Type B pancreatic cell (in vitro differentiated cells): Measurements from ENCODE around the gene AQP10. TPM values are rescaled to one million over a fixed set of nuclear protein-coding genes. Genes with fewer than 3 reads are reported as not detected.
A peak's percentile ranks its signal among the peaks of the same experiment; 100 is the strongest.

Experiments used
- DNase-seq: peaks from one replicate; pipeline ENCODE4 v3.0.0; 2021; ENCODE audit warnings: mixed read lengths; ENCODE audit not compliant: unreplicated experiment; ENCODE audit errors: extremely low spot score
- H3K27ac Mint-ChIP-seq: 2 replicates; pipeline ENCODE4 v1.8.0; 2021; ENCODE audit warnings: mild to moderate bottlenecking, mixed read lengths
- H3K27me3 Mint-ChIP-seq: 2 replicates; pipeline ENCODE4 v1.8.0; 2021; ENCODE audit warnings: mixed read lengths
- H3K36me3 Mint-ChIP-seq: 2 replicates; pipeline ENCODE4 v1.8.0; 2021; ENCODE audit warnings: mixed read lengths
- H3K4me1 Mint-ChIP-seq: one replicate; pipeline ENCODE4 v1.8.0; 2021; ENCODE audit warnings: mixed read lengths; ENCODE audit not compliant: unreplicated experiment
- H3K4me3 Mint-ChIP-seq: 2 replicates; pipeline ENCODE4 v1.8.0; 2021; ENCODE audit warnings: mild to moderate bottlenecking, mixed read lengths
- H3K9me3 Mint-ChIP-seq: 2 replicates; pipeline ENCODE4 v1.8.0; 2021; ENCODE audit warnings: mixed read lengths
- CTCF ChIP-seq: fragments of 200-600 bp; sonication (generic); conservative IDR thresholded peaks from 2 replicates; pipeline ENCODE4 v1.5.0; 2021; ENCODE audit warnings: antibody characterized with exemption, mild to moderate bottlenecking
- total RNA-seq: library from RNA; stranded (reverse); gene quantifications from 2 replicates; pipeline ENCODE4 v1.2.1, GENCODE V29; 2021; ENCODE audit warnings: low replicate concordance

AQP10 gene
- total RNA-seq, 1 donor from 2014 or later = 0.27 TPM

GRCh38 chr1:154344977-154345837 lies 24.3 kb downstream of the AQP10 start:
- H3K9me3 Mint-ChIP-seq = no peaks in the 10 kb centered on the region
- H3K4me1 Mint-ChIP-seq = no peaks in the 10 kb centered on the region
- peak; percentile 78 for TF ChIP-seq CTCF
- no peak for DNase-seq
- H3K27me3 Mint-ChIP-seq = no peaks in the 10 kb centered on the region
- H3K4me3 Mint-ChIP-seq = no peak overlapping the region
- H3K27ac Mint-ChIP-seq = no peak overlapping the region
- peaks cover 12% of the 10 kb centered on the region for H3K36me3 Mint-ChIP-seq

GRCh38 chr1:154346276-154346917 lies 25.5 kb downstream of the AQP10 start:
- H3K9me3 Mint-ChIP-seq = no peaks in the 10 kb centered on the region
- no peak overlapping the region for H3K4me3 Mint-ChIP-seq
- H3K4me1 Mint-ChIP-seq = peaks cover 4% of the 10 kb centered on the region
- no peak for TF ChIP-seq CTCF
- DNase-seq = no peak
- no peak overlapping the region for H3K27ac Mint-ChIP-seq
- H3K36me3 Mint-ChIP-seq = peaks cover 12% of the 10 kb centered on the region
- no peaks in the 10 kb centered on the region for H3K27me3 Mint-ChIP-seq

- no peaks in the 10 kb centered on the region for H3K9me3 Mint-ChIP-seq
- H3K4me3 Mint-ChIP-seq = no peak overlapping the region
- H3K36me3 Mint-ChIP-seq = peaks cover 12% of the 10 kb centered on the region
- peak overlapping the region; percentile 34 for H3K27ac Mint-ChIP-seq
- DNase-seq = no peak
- TF ChIP-seq CTCF = no peak
- H3K4me1 Mint-ChIP-seq = peaks cover 14% of the 10 kb centered on the region
- H3K27me3 Mint-ChIP-seq = peaks cover 5% of the 10 kb centered on the region
These were observed 27.1 kb downstream of the AQP10 start for GRCh38 chr1:154347961-154348360.

GRCh38 chr1:154348429-154349076 lies 27.7 kb downstream of the AQP10 start:
- Mint-ChIP-seq H3K4me1 (peaks cover 20% of the 10 kb centered on the region), H3K9me3 (no peaks in the 10 kb centered on the region), H3K36me3 (peaks cover 6% of the 10 kb centered on the region), H3K27me3 (peaks cover 8% of the 10 kb centered on the region), H3K4me3 (no peak overlapping the region), H3K27ac (peak overlapping the region; percentile 34)
- TF ChIP-seq CTCF = no peak
- no peak for DNase-seq

GRCh38 chr1:154349121-154349520 lies 28.2 kb downstream of the AQP10 start:
- Mint-ChIP-seq H3K27ac (no peak overlapping the region), H3K4me3 (no peak overlapping the region), H3K27me3 (peaks cover 10% of the 10 kb centered on the region), H3K9me3 (no peaks in the 10 kb centered on the region), H3K4me1 (peaks cover 26% of the 10 kb centered on the region), H3K36me3 (peaks cover 6% of the 10 kb centered on the region)
- no peak for DNase-seq
- no peak for TF ChIP-seq CTCF
